SIG-M5 treated with dmso at 0.1 percent for 504 hours (cell line): ENCODE results near the gene TOB1.
"Not testable (repeated sequence)": the region's sequence is repeated elsewhere in the genome, so short reads cannot be mapped to it uniquely, and the experiment has no call there.

ENCODE experiments used
- DNase-seq: peaks from one replicate; lab custom pipeline; 2025; ENCODE audit not compliant: unreplicated experiment; lab: John Stamatoyannopoulos, UW

TOB1 gene

DNA sequence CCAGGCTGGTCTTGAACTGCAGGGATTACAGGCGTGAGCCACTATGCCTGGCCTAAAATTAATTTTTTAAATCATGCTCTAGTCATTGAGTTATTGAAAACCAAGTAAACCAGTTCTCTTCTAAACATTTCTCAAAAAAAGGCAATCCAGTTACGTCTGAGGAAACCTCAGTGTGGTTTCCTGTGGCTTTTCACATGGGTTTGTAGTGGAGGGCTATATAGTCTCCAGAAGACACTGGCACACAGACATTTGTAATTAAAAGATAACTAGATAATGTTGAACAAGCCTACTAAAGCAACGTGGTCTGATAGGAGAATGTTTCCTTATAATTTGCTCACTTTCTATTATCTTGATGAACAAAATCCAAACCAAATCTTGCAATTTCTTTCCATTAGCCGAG, 5.2 kb upstream of the TOB1 start:
- DNase-seq, result no peak

DNA sequence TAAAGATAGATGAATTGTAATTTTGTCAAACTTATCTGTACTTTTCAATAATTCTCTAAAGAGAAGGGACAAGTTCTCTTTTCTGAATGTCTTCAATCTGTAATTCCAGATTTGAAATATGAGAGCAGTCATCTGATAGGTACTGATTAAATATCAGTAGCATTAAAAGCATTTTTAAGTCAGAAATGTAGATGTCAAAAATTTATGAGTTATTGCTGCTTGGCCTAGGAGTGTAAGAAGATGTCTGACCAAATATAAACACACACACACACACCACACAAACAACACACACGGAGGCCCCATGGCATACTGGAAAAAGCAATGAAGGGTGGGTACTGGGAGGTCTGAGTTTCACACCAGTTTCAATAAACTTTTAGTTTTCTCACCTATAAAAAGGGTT, 2.4 kb upstream of the TOB1 start:
- DNase-seq, result no peak

DNA sequence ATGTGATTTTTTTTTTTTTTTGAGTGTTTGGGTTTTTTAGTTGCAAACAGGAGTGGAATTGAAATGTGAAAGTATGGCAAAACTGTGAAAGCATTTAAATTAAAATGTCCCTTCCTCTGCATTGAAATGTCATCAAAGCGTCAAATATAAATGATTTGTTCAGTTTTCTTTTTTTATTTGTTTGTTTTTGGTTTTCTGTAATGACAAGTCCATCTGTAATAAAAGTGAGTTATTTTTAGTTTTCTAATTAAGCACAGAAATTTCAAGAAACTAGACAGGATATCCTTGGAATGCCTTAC, 1.9 kb upstream of the TOB1 start:
- no peak for DNase-seq

DNA sequence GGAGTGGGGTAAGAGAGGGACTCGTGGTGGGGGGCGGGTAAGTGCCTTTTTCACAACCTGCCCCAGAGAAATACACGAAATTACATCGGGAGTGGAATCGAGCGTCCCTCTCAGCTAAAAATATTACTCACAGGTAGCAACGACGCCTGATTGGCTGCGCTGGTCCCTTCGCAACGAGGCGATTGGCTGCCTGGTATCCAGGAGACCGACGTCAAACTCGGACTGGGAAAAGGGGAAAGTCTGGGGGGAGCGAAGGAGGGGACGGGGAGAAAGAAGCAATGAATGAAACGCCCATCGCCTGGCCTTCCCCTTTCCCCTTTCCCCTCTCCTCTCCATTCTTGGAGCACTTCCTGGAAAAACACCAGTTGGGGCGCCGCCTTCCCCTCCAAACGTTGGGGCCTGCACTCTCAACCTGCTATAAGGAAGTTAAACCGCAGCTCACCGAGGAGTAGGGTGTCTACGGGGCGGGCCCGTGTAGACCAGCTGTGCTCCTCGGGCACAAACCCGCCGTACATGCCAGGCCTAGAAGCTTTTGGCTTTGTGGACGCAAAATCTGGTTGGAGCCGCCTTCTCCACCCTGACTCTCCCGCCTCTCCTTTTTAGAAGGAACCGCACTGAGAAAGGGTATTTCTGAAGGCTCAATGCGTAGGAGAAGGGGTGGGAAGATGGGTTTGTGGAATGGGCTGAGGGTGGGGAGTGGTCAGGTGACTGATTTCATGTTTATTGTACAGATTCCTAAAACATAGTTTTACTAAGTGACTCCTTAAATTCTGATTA, 1.4 kb upstream of the TOB1 start:
- DNase-seq, result peak; percentile 98

DNA sequence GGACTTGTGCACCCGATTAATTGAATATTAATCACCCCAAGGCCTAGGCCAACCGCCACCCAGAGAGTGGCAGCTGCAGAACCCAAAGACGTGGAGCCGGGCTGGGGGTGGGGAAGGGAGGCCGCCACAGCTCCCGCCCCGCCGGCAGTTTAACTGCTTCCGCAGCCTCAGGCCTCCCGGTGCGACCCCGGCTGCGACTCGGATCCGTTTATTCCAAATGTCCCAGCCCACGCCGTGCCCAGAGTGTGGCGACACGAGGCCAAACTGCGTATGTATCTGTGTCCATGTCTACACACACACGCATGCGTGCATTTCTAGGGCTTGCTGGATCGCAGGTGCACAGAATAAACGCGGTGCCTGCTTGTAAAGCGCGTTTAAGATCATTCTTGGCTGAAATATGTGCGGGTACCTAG, 802 bp upstream of the TOB1 start:
- DNase-seq, result peak; percentile 83

DNA sequence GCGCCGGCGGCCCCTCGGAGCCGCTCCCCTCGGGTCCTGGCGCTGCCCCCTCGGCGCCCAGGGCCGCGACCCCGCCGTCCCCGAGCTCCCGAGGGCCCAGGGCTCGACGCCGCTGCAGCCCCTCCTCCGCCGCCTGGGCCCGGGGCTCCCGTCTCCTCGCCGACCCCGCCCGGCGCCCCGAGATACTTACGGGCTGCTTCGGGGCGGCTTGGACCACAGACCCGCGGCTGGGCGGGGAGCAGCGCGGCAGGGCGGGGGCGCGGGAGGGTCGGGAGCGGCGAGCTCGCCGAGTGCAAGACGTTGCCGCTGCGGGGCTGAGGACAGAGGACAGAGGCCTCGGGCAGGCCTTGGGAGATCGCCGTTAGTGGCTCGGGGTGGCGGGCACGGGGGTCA, 290 bp downstream of the TOB1 start:
- DNase-seq, result no peak

DNA sequence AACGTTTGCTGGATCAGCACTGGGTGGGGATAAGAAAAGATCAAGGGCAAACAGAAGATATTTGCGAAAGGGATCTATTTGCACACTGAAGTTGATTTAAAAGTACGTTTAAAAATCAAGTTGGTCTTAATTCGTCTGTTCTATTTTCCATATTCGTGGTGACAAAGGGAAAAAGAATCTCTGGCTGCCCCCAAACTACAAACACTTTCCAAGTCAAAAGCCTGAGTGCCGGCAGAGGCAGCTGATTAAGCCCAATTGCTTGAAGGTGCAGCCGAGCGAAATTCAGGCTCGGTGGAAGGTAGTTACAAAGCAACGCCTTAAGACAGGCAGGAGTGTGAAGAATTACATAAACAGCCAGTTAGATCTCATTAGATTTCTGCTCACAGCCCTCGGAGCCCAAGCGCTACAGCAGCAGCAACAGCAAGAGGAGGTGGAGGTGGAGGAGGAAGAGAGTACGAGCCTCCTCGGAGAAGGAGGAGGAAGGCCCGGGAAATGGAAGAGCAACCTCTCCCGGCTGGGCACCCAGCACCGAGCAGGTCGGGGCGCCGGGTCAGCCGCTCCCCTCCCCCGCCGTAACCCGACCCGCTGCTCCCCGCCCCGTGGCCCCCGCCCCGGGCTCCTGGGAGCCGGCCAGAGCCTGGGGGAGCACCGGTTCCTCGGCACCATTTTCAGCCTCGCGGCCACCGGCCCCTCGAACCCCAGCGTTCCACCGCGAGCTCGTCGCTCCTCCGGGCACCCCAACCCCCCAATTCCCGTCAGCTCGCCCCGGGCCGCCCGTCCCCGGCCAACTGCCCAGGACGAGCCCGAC, 890 bp downstream of the TOB1 start:
- DNase-seq, result peak; percentile 76

DNA sequence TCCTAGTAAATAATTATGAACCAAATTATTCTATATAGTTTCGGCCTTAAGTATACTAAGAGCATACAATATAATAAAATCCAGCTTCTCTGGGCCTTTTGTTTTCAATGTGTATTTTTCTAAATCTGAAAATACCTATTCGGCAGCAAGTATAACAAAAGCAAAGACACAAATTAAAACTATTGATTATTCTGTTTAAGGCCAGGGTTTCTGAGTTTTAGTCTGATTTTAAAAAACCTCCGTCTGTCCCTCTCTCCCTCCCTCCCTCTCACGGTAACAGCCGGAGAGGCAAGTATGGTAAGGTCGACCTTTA, 1.5 kb downstream of the TOB1 start:
- DNase-seq, result no peak

DNA sequence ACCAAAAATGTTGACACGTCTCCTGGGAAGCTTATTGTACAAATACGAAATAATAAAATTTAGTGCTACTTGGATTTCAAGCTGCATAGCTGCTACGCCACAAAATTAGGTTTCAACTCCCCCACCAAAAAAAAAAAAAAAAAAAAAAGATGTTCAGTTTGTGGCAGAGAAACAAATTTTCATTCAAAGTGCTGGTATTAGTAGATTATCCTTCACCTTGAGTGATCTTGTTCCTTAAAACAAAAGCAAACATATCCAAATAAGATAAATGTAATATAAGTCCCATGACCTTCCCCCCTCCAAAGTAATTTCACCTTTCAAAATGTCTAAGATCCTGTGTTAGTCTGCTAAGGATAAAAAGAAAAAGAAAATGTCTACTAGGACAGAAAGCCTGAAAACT, 2.2 kb downstream of the TOB1 start:
- DNase-seq, result no peak

DNA sequence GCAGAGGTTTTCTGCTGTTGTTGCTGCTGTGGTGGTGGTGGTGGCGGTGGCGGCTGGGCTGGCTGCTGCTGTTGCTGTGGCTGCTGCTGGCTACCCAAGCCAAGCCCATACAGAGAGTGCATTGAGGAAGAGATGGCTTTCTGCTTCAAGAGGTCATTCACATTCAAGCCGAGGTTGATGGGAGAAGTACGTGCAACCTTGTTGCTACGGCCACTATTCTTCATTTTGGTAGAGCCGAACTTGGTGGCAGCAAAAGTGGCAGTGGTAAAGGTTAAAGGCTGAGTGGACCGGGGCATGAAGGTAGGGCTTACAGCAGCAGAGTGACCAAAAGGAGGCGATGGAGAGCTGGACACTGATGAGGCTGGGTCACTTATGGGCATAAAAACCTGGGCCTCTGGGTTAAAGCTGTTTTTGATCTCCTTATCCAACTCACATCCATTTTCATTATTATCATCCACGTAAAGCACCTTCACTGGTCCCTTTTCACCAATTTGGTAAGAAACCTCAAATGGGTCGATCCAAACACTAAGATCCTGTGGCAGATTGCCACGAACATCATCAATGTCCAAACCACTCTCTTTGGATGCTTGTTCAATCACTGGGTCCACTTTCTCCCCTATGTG, 2.8 kb downstream of the TOB1 start:
- DNase-seq, result no peak

DNA sequence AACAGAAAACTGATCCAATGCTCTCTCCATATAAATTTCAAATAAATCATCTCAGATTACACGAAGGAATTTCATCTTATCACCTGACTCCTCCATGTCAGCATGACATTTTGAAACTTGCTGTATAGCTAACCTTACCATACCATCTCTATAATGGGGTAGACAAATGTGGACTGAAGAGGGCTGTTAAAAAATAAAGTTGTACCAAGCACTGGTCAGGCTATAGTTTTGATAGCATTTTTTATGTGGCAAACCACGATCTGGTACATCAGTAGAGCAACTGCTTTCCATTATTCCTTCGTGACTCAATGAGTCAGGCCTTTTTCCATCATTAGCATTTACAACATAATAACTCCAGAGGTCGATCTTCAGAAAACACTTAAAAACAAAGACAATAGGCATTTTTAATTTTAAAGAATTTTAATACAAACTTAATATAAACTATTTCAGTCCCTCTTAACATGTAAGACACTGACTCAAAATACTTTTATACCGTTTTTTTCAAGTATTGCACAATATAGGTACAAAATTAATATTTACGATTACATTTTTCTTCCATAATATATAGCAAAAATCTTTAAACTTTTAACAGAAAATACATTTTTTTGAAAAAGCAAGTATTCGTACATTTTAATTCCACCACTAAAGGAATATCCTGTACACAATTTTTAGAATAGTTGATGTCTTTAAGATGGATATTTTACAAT, 4.2 kb downstream of the TOB1 start:
- no peak for DNase-seq

DNA sequence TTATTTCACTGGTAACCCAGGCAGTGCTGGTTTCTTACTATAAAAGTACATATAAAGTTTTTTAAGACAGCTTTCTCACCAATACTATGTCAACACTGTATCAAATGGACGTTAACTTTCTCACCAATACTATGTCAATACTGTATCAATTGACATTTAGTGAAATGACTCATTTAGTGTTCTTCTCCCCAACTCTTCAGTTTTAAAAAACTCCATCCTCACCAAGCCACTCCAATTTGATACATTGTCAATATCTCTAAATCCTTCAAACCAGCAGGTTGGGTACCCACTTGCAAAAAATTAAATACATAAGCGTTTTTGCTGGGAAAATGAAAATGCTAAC, 4.8 kb downstream of the TOB1 start:
- DNase-seq, result no peak

DNA sequence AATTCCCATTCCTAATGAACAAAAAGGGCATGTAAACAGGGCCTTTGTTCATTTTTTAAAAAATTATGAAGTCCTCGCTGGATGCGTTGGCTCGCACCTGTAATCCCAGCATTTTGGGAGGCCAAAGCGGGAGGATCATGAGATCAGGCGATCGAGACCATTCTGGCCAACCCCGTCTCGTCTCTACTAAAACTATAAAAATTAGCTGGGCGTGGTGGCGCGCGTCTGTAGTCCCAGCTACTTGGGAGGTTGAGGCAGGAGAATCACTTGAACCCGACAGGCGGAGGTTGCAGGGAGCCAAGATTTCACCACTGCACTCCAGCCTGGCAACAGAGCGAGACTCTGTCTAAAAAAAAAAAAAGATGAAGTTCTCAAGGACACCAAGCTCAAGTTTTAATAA, 6.4 kb downstream of the TOB1 start:
- not testable (repeated sequence) for DNase-seq

DNA sequence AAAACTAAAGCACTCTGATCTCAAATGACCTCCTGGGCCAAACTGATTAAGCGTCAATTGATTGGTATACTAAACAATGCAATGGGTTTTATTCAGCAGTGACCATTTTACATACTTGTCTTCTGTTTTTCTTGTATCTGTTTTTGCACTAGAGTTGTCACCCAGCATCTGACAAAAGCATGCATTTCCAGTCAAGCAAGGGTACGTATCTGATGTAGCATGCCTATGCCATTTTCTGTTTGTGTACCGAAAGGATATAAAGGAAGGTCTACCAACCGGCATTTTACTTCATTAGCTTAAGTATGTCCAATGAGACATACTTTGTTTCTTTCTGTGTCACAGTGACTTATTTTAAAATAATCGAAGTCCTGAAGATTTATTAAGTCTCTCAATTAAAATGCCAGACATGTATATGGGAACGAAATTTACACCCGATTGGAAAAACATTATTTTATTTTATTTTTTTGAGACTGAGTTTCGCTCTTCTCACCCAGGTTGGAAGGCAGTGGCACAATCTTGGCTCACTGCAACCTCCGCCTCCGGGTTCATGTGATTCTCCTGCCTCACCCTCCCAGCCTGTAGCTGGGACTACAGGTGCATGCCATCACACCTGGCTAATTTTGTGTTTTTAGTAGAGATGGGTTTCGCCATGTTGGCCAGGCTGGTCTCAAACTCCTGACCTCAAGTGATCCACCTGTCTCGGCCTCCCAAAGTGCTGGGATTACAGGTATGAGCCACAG, 7.5 kb downstream of the TOB1 start:
- peak; percentile 30 for DNase-seq

DNA sequence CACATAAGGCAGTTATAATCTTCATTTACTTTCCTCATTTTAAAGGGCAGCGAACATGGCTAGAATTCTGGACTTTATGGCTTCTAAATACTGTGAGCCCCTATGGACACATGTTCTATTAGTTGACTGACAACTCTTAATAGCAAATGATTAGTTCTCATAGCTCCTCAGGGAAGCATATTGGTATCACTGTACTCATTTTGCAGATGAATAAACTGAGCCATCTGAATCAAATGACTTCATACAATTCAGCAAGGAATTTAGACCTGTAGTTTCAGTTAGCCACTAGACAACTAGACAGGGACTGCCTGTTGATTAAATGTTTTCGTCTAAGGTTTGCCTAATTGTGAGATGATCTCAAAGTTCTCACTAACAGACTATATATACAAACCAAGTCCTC, 9.7 kb downstream of the TOB1 start:
- no peak for DNase-seq

DNA sequence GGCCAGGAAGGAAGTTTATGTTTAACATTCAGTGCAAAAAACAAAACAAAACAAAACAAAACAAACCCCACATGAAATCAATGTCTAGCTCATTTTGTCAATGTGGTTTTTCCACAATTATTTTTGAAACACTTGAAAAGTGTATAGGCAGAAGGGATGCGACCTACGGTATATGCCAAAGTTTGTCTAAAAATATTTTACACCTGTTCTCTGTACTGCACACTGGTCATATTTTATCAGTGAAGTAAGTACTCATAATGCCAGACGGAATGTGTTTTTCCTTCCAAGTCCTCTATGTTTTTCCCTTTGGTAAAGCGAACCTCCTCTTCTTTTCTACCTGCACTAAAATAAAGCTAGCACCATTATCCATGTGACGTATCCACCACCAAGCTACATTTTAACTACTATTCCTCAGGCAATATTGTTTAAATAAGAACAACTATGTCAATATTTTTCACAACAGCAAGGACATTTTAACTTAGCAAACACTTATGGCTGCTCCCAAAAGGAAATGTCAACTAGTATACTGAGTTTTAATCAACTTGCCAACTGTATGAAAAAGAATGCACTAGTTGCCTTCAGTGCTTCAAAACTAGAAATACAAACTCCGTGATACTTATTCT, 10.3 kb downstream of the TOB1 start:
- no peak for DNase-seq

DNA sequence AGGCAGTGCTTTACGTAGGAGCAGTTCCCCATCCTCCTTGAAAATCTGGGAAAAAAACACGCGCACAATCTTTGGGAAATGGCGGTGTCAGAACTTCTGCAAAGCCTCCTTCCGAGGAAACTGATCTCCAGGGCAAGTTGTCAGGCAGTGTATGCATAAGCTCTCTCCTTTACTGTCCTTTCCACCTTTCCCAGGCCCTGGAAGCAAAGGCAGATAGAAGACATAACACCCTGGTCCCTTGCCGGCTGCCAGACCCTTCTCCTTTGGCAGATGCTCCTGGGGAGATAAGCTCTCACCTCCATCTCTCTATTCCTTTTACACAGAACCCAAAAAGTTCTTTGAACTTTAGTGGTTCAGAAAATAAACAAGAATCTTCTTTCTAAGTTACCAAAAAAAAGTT, 12.4 kb downstream of the TOB1 start:
- DNase-seq, result no peak

DNA sequence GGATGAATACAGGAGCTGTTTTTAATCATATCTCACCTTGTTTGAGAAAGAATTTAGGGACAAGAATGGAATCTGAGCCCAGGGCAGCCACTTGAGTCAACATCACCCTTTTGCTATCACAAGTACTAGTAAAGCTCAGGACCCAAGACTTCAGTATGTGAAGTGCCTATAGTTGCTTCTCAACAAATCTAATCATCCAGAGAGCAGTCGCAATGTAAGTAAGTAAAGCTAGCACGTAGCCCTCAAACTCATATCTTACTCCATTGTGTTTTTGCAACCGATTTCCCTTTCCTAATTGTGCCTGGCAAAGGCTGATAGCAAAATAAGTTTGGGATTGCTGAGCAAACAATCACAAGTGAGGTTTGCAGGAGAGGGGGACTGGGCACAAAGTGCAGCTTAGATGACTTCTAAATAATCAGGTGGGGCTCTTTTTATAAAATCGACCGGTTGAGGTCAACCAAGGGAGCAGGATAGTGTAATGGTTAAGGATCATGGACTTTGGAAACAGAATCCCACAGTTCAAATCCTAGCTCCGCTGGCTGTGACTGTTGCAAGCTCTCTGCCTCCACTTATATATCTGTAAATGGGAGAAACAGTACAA, 13.0 kb downstream of the TOB1 start:
- no peak for DNase-seq

DNA sequence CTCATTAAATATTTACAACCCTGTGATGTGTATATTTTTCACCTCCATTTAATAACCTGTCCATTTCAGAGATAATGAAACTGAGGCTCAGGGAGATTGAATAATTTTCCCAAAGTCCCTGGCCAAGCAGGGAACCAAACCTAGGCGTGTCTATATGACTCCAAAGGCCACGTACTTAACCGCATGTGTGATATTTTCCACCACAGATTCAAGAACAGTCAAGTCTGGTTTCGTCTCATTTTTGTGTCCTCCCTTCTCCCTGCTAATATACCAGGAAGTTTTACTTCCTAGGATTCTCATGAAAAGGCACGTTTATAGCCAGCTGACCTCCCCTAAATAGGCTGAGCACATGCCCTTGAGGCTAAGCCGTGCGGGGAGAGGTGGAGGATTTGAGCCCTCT, 15.5 kb downstream of the TOB1 start:
- no peak for DNase-seq

DNA sequence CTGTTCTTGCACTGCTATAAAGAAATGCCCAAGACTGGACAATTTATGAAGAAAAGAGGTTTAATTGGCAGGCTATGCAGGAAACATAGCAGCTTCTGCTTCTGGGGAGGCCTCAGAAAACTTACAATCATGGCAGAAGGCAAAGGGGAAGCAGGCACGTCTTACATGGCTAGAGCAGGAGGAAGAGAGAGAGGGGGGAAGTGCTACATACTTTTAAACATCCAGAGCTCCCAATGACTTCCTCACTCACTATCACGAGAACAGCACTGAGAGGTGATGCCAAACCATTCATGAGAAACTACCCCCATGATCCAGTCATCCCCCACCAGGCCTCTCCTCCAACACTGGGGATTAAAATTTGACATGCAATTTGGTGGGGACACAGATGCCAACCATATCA, 17.4 kb downstream of the TOB1 start:
- DNase-seq, result peak; percentile 22
